Measurements from ENCODE around the gene TPSB2.

DNA sequence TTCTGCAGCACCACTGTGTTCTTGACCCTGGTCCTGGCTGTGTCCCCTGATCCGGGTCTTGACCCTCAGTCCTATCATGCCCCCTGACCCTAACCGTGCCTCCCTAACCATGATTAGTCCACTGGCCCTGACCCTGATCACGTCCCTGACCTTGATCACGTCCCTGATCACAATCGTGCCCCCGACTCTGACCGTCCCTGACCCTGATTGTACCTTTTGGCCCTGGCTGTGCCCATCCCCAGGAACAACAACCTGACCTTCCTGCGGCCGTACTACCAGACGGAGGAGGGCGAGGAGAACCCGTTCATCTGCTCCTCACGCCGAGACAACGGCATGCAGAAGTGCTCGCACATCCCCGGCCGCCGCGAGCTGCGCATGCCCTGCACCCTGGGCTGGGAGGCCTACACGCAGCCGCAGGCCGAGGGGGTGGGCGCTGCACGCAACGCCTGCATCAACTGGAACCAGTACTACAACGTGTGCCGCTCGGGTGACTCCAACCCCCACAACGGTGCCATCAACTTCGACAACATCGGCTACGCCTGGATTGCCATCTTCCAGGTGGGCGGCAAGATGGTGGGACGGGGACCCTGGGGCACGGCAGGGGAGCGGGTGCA lies 29.9 kb downstream of the TPSB2 start:
- TF ChIP-seq EZH2 (IDR thresholded peaks at IDR 0.05; ENCODE audit: low read length, unreplicated experiment) = no peak
- no peak for TF ChIP-seq EZH2phosphoT487 (IDR thresholded peaks at IDR 0.05; ENCODE audit: borderline replicate concordance, low read length)
- TF ChIP-seq, protein P1, sequence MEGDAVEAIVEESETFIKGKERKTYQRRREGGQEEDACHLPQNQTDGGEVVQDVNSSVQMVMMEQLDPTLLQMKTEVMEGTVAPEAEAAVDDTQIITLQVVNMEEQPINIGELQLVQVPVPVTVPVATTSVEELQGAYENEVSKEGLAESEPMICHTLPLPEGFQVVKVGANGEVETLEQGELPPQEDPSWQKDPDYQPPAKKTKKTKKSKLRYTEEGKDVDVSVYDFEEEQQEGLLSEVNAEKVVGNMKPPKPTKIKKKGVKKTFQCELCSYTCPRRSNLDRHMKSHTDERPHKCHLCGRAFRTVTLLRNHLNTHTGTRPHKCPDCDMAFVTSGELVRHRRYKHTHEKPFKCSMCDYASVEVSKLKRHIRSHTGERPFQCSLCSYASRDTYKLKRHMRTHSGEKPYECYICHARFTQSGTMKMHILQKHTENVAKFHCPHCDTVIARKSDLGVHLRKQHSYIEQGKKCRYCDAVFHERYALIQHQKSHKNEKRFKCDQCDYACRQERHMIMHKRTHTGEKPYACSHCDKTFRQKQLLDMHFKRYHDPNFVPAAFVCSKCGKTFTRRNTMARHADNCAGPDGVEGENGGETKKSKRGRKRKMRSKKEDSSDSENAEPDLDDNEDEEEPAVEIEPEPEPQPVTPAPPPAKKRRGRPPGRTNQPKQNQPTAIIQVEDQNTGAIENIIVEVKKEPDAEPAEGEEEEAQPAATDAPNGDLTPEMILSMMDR (conservative IDR thresholded peaks at IDR 0.05; ENCODE audit: low read depth, low read length) = no peak
